ENCODE measurements around the gene MARCKS.

Gene MARCKS

DNA sequence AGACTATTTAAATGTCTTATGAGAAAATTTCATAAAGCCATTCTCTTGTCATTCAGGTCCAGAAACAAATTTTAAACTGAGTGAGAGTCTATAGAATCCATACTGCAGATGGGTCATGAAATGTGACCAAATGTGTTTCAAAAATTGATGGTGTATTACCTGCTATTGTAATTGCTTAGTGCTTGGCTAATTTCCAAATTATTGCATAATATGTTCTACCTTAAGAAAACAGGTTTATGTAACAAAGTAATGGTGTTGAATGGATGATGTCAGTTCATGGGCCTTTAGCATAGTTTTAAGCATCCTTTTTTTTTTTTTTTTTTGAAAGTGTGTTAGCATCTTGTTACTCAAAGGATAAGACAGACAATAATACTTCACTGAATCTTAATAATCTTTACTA lies 5.0 kb downstream of the MARCKS start:
- no peak for DNase-seq (ENCODE audit: low read depth)
- TF ChIP-seq, protein P1, sequence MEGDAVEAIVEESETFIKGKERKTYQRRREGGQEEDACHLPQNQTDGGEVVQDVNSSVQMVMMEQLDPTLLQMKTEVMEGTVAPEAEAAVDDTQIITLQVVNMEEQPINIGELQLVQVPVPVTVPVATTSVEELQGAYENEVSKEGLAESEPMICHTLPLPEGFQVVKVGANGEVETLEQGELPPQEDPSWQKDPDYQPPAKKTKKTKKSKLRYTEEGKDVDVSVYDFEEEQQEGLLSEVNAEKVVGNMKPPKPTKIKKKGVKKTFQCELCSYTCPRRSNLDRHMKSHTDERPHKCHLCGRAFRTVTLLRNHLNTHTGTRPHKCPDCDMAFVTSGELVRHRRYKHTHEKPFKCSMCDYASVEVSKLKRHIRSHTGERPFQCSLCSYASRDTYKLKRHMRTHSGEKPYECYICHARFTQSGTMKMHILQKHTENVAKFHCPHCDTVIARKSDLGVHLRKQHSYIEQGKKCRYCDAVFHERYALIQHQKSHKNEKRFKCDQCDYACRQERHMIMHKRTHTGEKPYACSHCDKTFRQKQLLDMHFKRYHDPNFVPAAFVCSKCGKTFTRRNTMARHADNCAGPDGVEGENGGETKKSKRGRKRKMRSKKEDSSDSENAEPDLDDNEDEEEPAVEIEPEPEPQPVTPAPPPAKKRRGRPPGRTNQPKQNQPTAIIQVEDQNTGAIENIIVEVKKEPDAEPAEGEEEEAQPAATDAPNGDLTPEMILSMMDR (conservative IDR thresholded peaks at IDR 0.05; ENCODE audit: control insufficient read depth, insufficient read depth, low read depth, low read length) = no peak
- H3K4me3 ChIP-seq (ENCODE audit: control insufficient read depth, low read depth, low read length) = no peak overlapping the region

GRCh38 chr6:113870917-113871316 lies 13.8 kb downstream of the MARCKS start:
- no peak for DNase-seq (ENCODE audit: low read depth)
- H3K4me3 ChIP-seq (ENCODE audit: control insufficient read depth, low read depth, low read length) = no peak overlapping the region
- TF ChIP-seq, protein P1 (conservative IDR thresholded peaks at IDR 0.05; ENCODE audit: control insufficient read depth, insufficient read depth, low read depth, low read length) = no peak

DNA sequence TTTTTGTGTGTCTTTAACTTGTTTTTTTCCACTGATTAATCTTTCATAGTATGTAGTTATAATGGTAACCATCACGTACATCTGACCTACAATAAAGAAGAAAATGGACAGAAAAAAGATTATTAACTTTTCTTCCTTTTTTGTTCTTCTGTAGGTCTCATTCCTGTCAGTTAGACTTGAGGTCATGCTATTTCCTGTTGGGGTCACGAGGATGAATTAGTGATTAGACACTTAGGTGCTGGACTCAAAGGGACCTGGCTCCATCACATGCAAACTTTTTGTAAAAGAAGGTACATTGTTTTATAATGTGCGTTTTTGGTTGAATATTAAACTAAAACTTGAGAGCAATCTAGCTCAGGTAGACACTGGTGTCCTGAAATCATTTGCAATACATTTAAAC lies 14.8 kb downstream of the MARCKS start:
- no peak overlapping the region for H3K4me3 ChIP-seq (ENCODE audit: control insufficient read depth, low read depth, low read length)
- TF ChIP-seq, protein P1 (conservative IDR thresholded peaks at IDR 0.05; ENCODE audit: control insufficient read depth, insufficient read depth, low read depth, low read length) = no peak
- no peak for DNase-seq (ENCODE audit: low read depth)

DNA sequence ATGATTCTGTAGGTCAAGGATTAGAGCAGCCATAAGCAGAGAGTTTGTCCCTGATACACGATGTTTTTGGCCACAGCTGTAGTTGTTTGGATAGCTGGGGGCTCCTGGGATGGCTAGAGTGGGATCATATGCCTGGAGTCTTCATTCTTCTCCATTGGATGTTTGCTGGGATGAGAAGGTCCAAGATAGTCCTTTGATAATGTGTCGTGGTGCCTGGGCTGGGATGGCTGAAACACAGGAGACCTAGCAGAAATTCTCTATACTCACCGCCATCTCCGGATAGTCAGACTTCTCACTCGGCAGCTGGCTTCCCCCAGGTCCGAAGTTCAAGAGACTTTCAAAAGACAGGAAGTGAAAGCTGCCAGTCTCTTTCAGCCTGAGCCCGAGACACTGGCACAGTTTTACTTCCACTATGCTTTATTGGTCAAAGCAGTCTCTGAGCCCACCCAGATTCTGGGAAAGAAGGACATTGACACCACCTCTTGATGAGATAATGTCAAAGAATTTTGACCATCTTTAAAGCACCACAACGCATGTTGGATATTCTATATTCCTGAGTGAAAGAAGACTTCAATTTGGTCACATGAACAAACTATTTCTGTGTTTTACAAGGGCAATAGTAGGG lies 16.0 kb downstream of the MARCKS start:
- no peak overlapping the region for H3K4me3 ChIP-seq (ENCODE audit: control insufficient read depth, low read depth, low read length)
- TF ChIP-seq, protein P1 (conservative IDR thresholded peaks at IDR 0.05; ENCODE audit: control insufficient read depth, insufficient read depth, low read depth, low read length) = no peak
- no peak for DNase-seq (ENCODE audit: low read depth)

GRCh38 chr6:113875470-113875869 lies 18.3 kb downstream of the MARCKS start:
- peak; percentile 51 for DNase-seq (ENCODE audit: low read depth)
- H3K4me3 ChIP-seq (ENCODE audit: control insufficient read depth, low read depth, low read length) = no peak overlapping the region
- TF ChIP-seq, protein P1 (conservative IDR thresholded peaks at IDR 0.05; ENCODE audit: control insufficient read depth, insufficient read depth, low read depth, low read length) = no peak

DNA sequence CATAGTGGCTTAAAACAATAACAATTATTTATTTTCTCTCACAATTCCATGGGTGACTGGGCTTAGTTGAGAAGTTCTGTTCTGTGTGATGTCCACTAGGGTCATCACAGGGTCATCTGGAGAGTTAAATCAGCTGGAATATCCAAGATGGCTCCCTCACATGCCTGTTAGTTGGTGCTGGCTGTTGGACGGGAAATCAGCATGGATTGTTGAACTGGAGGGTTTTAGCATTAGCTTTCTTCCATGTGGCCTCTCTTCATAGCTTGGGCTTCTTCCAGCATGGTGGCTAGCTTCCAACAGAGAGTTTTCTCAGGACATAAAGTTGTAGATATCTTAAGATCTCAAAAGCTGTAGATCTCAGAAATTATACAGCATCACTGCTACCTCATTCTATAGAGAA lies 19.6 kb downstream of the MARCKS start:
- no peak for DNase-seq (ENCODE audit: low read depth)
- TF ChIP-seq, protein P1 (conservative IDR thresholded peaks at IDR 0.05; ENCODE audit: control insufficient read depth, insufficient read depth, low read depth, low read length) = no peak
- no peak overlapping the region for H3K4me3 ChIP-seq (ENCODE audit: control insufficient read depth, low read depth, low read length)

Measured in fibroblast of mammary gland (primary cell).